ENCODE results near the gene NCL.
A peak's percentile ranks its signal among the peaks of the same experiment; 100 is the strongest.
"Not testable (repeated sequence)": the region's sequence is repeated elsewhere in the genome, so short reads cannot be mapped to it uniquely, and the experiment has no call there.

Gene NCL

GRCh38 chr2:231410293-231411004, 53.8 kb downstream of the NCL start:
- DNase-seq (ENCODE audit: extremely low read depth, low read depth), result no peak
- TF ChIP-seq CTCF (IDR thresholded peaks at IDR 0.05; ENCODE audit: low read depth, low read length), result peak; percentile 11

- DNase-seq (ENCODE audit: extremely low read depth, low read depth), result no peak
- no peak for TF ChIP-seq CTCF (IDR thresholded peaks at IDR 0.05; ENCODE audit: low read depth, low read length)
Measured at GRCh38 chr2:231409776-231410175, 54.5 kb downstream of the NCL start.

GRCh38 chr2:231408304-231408703, 56.0 kb downstream of the NCL start:
- not testable (repeated sequence) for DNase-seq (ENCODE audit: extremely low read depth, low read depth)

- DNase-seq (ENCODE audit: extremely low read depth, low read depth), result not testable (repeated sequence)
Measured at GRCh38 chr2:231407686-231408085, 56.6 kb downstream of the NCL start.

- DNase-seq (ENCODE audit: extremely low read depth, low read depth), result not testable (repeated sequence)
- TF ChIP-seq CTCF (IDR thresholded peaks at IDR 0.05; ENCODE audit: low read depth, low read length), result peak; percentile 19; the same call in 1 of the 2 replicates
Measured at GRCh38 chr2:231405601-231406367, 58.5 kb downstream of the NCL start.

GRCh38 chr2:231404183-231404578, 60.1 kb downstream of the NCL start:
- not testable (repeated sequence) for DNase-seq (ENCODE audit: extremely low read depth, low read depth)
